Measurements from ENCODE around the gene EPAS1. TPM values are rescaled to one million over a fixed set of nuclear protein-coding genes. Genes with fewer than 3 reads are reported as not detected.

Gene EPAS1
- total and polyA plus RNA-seq, 12 donors = 112 to 415 (median 201) TPM

- ATAC-seq = peak; percentile 30 to 87 (median 76)
- DNase-seq = peak; percentile 63 to 76
- H3K27me3 ChIP-seq = no peaks in the 10 kb centered on the region
- H3K9me3 ChIP-seq = no peaks in the 10 kb centered on the region
- WGBS, 2 donors = 29 to 36% methylated on average over 5 of the region's 5 CpGs
- H3K27ac ChIP-seq = peak overlapping the region in 8 of 10 donors; percentile 15 to 56 (median 44)
- H3K36me3 ChIP-seq = no peaks in the 10 kb centered on the region
- no peak for TF ChIP-seq CTCF (IDR thresholded peaks at IDR 0.05)
- intact Hi-C loops (cut with DNase I) = loop anchor here in 1 of 10 donors (5.0 kb wide), 1 partner anchor 61 kb away; no protein-coding TSS in a partner anchor
- H3K4me3 ChIP-seq = no peak overlapping the region
- peaks cover 12 to 59% (median 41%) of the 10 kb centered on the region in 9 donors for H3K4me1 ChIP-seq
Observed at GRCh38 chr2:46252891-46253659, 44.1 kb upstream of the EPAS1 start.

- H3K27ac ChIP-seq = no peak overlapping the region
- ATAC-seq (no peak), DNase-seq (no peak)
- 70 to 73% methylated on average over 4 of the region's 4 CpGs for WGBS, 2 donors
- no peak for TF ChIP-seq CTCF (IDR thresholded peaks at IDR 0.05)
- H3K4me1 ChIP-seq = peaks cover 15 to 67% (median 50%) of the 10 kb centered on the region in 9 donors
- no peaks in the 10 kb centered on the region for H3K27me3 ChIP-seq
- no peaks in the 10 kb centered on the region for H3K36me3 ChIP-seq
- intact Hi-C loops (cut with DNase I) = loop anchor here in 1 of 10 donors (5.0 kb wide), 1 partner anchor 62 kb away; no protein-coding TSS in a partner anchor
- H3K9me3 ChIP-seq = no peaks in the 10 kb centered on the region
- H3K4me3 ChIP-seq = no peak overlapping the region
Observed at GRCh38 chr2:46254474-46254873, 42.7 kb upstream of the EPAS1 start.

- 47 to 67% methylated on average over 5 of the region's 5 CpGs for WGBS, 2 donors
- DNase-seq (no peak), ATAC-seq (peak in 1 of 8 donors; percentile 36)
- intact Hi-C loops (cut with DNase I) = no loop called here
- Histone ChIP-seq H3K9me3 (no peaks in the 10 kb centered on the region), H3K36me3 (no peaks in the 10 kb centered on the region), H3K27ac (peak overlapping the region; percentile 34 to 73 (median 48)), H3K4me1 (peaks cover 20 to 72% (median 66%) of the 10 kb centered on the region in 9 donors), H3K4me3 (no peak overlapping the region), H3K27me3 (no peaks in the 10 kb centered on the region)
- TF ChIP-seq CTCF (IDR thresholded peaks at IDR 0.05) = no peak
Observed at GRCh38 chr2:46256563-46257142, 40.6 kb upstream of the EPAS1 start.

- ATAC-seq = peak in 7 of 8 donors; percentile 46 to 80 (median 75)
- peak overlapping the region; percentile 34 to 73 (median 48) for H3K27ac ChIP-seq
Observed at GRCh38 chr2:46257476-46257875, 39.7 kb upstream of the EPAS1 start.

More at GRCh38 chr2:46257476-46257875, 39.7 kb upstream of the EPAS1 start:
- peak in 1 of 2 donors; percentile 55 for DNase-seq
- Histone ChIP-seq H3K4me3 (no peak overlapping the region), H3K27me3 (no peaks in the 10 kb centered on the region), H3K9me3 (no peaks in the 10 kb centered on the region), H3K4me1 (peaks cover 13 to 64% (median 58%) of the 10 kb centered on the region in 9 donors), H3K36me3 (no peaks in the 10 kb centered on the region)
- TF ChIP-seq CTCF (IDR thresholded peaks at IDR 0.05) = no peak
- intact Hi-C loops (cut with DNase I) = no loop called here
- WGBS, 2 donors = 41 to 45% methylated on average over 4 of the region's 4 CpGs

Measured in heart right ventricle (tissue), 16 donors.